ENCODE measurements around the gene CORO2B. TPM values are rescaled to one million over a fixed set of nuclear protein-coding genes. Genes with fewer than 3 reads are reported as not detected.

Gene CORO2B
- total RNA-seq, 2 experiments from 2014 or later = 0.09 to 0.11 TPM

GRCh38 chr15:68554721-68555678, 23.8 kb upstream of the CORO2B start:
- CTCF ChIA-PET = interaction anchor here (0.6 to 8.5 kb wide), 19 partner anchors 8 to 1037 kb away, joined by 3 to 124 read pairs (median 3); no protein-coding TSS in a partner anchor
- no peaks in the 10 kb centered on the region for H3K9me3 Mint-ChIP-seq (ENCODE audit: low read depth)
- H3K27me3 Mint-ChIP-seq = peaks cover 56% of the 10 kb centered on the region
- POLR2A ChIA-PET = no interaction called here
- H3K27ac Mint-ChIP-seq = no peak overlapping the region
- H3K36me3 Mint-ChIP-seq (ENCODE audit: low read depth) = no peaks in the 10 kb centered on the region
- peaks cover 14% of the 10 kb centered on the region for H3K4me1 Mint-ChIP-seq
- ATAC-seq (no peak), DNase-seq (no peak)
- H3K4me3 Mint-ChIP-seq = no peak overlapping the region
- intact Hi-C loops (cut with DNase I, micrococcal nuclease) = loop anchor here (1.0 to 5.0 kb wide), 5 partner anchors 119 to 372 kb away; no protein-coding TSS in a partner anchor

- Mint-ChIP-seq H3K4me1 (peaks cover 14% of the 10 kb centered on the region), H3K27ac (no peak overlapping the region), H3K4me3 (no peak overlapping the region), H3K27me3 (peaks cover 54% of the 10 kb centered on the region), H3K9me3 (ENCODE audit: low read depth) (no peaks in the 10 kb centered on the region), H3K36me3 (ENCODE audit: low read depth) (no peaks in the 10 kb centered on the region)
- CTCF ChIA-PET = interaction anchor here (0.7 to 8.5 kb wide), 5 partner anchors 121 to 369 kb away, joined by 4 to 124 read pairs (median 6); no protein-coding TSS in a partner anchor
- POLR2A ChIA-PET = no interaction called here
- no peak for DNase-seq
- ATAC-seq = no peak
- intact Hi-C loops (cut with DNase I, micrococcal nuclease) = no loop called here
Observed at GRCh38 chr15:68555679-68556037, 23.1 kb upstream of the CORO2B start.

GRCh38 chr15:68556139-68556990, 22.4 kb upstream of the CORO2B start:
- ChIA-PET POLR2A (no interaction called here), CTCF (interaction anchor here (0.5 to 8.5 kb wide), 3 partner anchors 121 to 1634 kb away, joined by 3 to 124 read pairs (median 4); no protein-coding TSS in a partner anchor)
- ATAC-seq (no peak), DNase-seq (no peak)
- H3K4me1 Mint-ChIP-seq = peaks cover 14% of the 10 kb centered on the region
- intact Hi-C loops (cut with DNase I, micrococcal nuclease) = no loop called here
- H3K27ac Mint-ChIP-seq = no peak overlapping the region
- H3K27me3 Mint-ChIP-seq = peaks cover 56% of the 10 kb centered on the region
- H3K4me3 Mint-ChIP-seq = no peak overlapping the region
- H3K9me3 Mint-ChIP-seq (ENCODE audit: low read depth) = no peaks in the 10 kb centered on the region
- no peaks in the 10 kb centered on the region for H3K36me3 Mint-ChIP-seq (ENCODE audit: low read depth)

DNA sequence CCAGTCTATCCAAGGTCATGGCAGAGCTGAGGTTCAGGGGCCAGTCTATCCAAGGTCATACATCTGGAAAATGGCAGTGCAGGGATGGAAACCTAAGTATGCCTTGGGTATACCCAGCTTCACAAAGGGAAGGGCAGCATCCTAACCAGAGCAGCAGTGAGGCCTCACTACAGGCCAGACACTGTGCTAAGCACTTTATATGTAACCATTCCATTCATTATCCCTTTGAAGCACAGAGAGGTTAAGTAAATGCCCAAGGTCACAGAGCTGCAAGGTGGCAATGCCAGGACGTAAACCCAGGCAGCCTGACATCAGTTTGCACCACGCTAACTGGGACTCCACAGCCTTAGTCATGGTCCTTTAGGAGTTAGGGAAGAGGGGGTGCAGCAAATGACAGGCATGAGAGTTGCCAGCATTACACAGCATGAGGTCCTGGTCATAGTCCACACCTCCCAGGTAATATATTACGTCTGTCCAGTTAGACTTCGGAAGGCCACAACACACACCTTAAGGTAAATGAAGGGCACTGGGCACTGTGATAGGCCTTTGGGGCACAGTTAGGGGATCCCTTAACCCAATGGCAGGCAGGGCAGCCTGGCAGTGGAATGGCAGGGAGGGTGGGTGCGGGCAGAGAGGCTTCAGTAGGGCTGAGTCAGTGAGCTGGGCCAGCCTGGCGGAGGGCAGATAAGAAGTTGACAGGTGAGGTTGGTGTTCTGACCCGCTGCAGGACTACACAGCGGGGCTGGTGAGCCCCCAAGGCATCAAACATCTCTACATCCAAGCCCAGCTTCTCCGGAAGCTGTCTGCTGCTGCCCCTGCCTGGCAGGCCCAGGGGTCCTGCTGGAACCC, 21.1 kb upstream of the CORO2B start:
- Mint-ChIP-seq H3K27me3 (peaks cover 57% of the 10 kb centered on the region), H3K9me3 (ENCODE audit: low read depth) (no peaks in the 10 kb centered on the region), H3K4me3 (no peak overlapping the region), H3K27ac (no peak overlapping the region), H3K4me1 (peaks cover 14% of the 10 kb centered on the region), H3K36me3 (ENCODE audit: low read depth) (no peaks in the 10 kb centered on the region)
- DNase-seq = no peak
- no peak for ATAC-seq
- intact Hi-C loops (cut with DNase I, micrococcal nuclease) = no loop called here
- ChIA-PET CTCF (interaction anchor here (1.3 to 8.5 kb wide), 2 partner anchors 119 to 322 kb away, joined by 3 to 124 read pairs; no protein-coding TSS in a partner anchor), POLR2A (no interaction called here)

- peak; percentile 35 for DNase-seq
Observed at GRCh38 chr15:68558318-68559305, 20.2 kb upstream of the CORO2B start.

GRCh38 chr15:68559345-68560310, 19.2 kb upstream of the CORO2B start:
- no peaks in the 10 kb centered on the region for H3K36me3 Mint-ChIP-seq (ENCODE audit: low read depth)
- H3K4me1 Mint-ChIP-seq = peaks cover 14% of the 10 kb centered on the region
- no peak overlapping the region for H3K27ac Mint-ChIP-seq
- no peaks in the 10 kb centered on the region for H3K9me3 Mint-ChIP-seq (ENCODE audit: low read depth)
- POLR2A ChIA-PET = no interaction called here
- intact Hi-C loops (cut with DNase I, micrococcal nuclease) = loop anchor here (1.0 kb wide), 4 partner anchors 92 to 317 kb away; no protein-coding TSS in a partner anchor
- DNase-seq (peak; percentile 86), ATAC-seq (peak; percentile 90)
- CTCF ChIA-PET = interaction anchor here (0.6 to 3.5 kb wide), 19 partner anchors 10 to 365 kb away, joined by 3 to 39 read pairs (median 4); no protein-coding TSS in a partner anchor
- peaks cover 47% of the 10 kb centered on the region for H3K27me3 Mint-ChIP-seq
- peak overlapping the region; percentile 69 for H3K4me3 Mint-ChIP-seq

More at GRCh38 chr15:68558318-68559305, 20.2 kb upstream of the CORO2B start:
- H3K9me3 Mint-ChIP-seq (ENCODE audit: low read depth) = no peaks in the 10 kb centered on the region
- no peak for ATAC-seq
- POLR2A ChIA-PET = no interaction called here
- intact Hi-C loops (cut with DNase I, micrococcal nuclease) = loop anchor here (1.0 kb wide), 4 partner anchors 93 to 318 kb away; no protein-coding TSS in a partner anchor
- peaks cover 52% of the 10 kb centered on the region for H3K27me3 Mint-ChIP-seq
- H3K4me3 Mint-ChIP-seq = peak overlapping the region; percentile 69
- CTCF ChIA-PET = interaction anchor here (0.7 to 3.5 kb wide), 14 partner anchors 9 to 366 kb away, joined by 3 to 39 read pairs (median 6); no protein-coding TSS in a partner anchor
- peaks cover 14% of the 10 kb centered on the region for H3K4me1 Mint-ChIP-seq
- H3K36me3 Mint-ChIP-seq (ENCODE audit: low read depth) = no peaks in the 10 kb centered on the region
- H3K27ac Mint-ChIP-seq = no peak overlapping the region

DNA sequence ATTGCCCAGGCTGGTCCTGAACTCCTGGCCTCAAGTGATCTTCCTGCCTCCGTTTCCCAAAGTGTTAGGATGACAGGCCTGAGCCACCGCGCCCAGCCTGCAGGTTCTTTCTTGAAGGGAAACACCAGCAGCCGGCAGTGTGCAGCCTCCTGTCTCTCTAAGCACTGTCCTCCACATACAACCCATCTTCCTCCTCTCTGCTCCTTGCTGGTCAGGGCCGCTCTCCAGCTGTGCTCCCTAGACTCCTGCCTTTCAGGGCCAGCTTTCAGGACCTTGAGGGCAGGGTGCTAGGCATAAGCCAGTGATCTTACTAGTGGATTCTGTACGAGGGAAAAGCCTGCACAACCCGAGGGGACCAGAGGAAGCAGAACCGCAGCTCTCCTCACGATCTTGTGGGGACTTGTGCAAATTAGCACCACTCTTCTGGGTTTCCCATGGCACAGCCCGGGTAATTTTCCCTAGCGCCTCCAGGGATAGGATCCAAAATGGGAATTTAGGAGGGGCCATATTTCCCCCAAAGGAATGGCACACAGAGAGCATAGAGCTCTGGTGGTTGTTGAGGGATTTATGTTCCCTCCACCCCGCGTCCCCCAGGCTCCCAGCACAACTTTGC, 18.2 kb upstream of the CORO2B start:
- intact Hi-C loops (cut with DNase I, micrococcal nuclease) = no loop called here
- DNase-seq (no peak), ATAC-seq (no peak)
- H3K4me3 Mint-ChIP-seq = no peak overlapping the region
- H3K4me1 Mint-ChIP-seq = peaks cover 14% of the 10 kb centered on the region
- no peak overlapping the region for H3K27ac Mint-ChIP-seq
- H3K27me3 Mint-ChIP-seq = peaks cover 44% of the 10 kb centered on the region
- no peaks in the 10 kb centered on the region for H3K9me3 Mint-ChIP-seq (ENCODE audit: low read depth)
- POLR2A ChIA-PET = no interaction called here
- H3K36me3 Mint-ChIP-seq (ENCODE audit: low read depth) = no peaks in the 10 kb centered on the region
- CTCF ChIA-PET = interaction anchor here (0.9 to 3.5 kb wide), 10 partner anchors 9 to 364 kb away, joined by 3 to 39 read pairs (median 8); no protein-coding TSS in a partner anchor

GRCh38 chr15:68561171-68561900, 17.5 kb upstream of the CORO2B start:
- no peak overlapping the region for H3K4me3 Mint-ChIP-seq
- no peak for ATAC-seq
- no peak overlapping the region for H3K27ac Mint-ChIP-seq
- ChIA-PET CTCF (interaction anchor here (1.2 to 3.5 kb wide), 4 partner anchors 12 to 363 kb away, joined by 4 to 26 read pairs (median 17); no protein-coding TSS in a partner anchor), POLR2A (no interaction called here)
- intact Hi-C loops (cut with DNase I, micrococcal nuclease) = no loop called here
- DNase-seq = no peak
- H3K36me3 Mint-ChIP-seq (ENCODE audit: low read depth) = no peaks in the 10 kb centered on the region
- H3K9me3 Mint-ChIP-seq (ENCODE audit: low read depth) = no peaks in the 10 kb centered on the region
- peaks cover 14% of the 10 kb centered on the region for H3K4me1 Mint-ChIP-seq
- H3K27me3 Mint-ChIP-seq = peaks cover 38% of the 10 kb centered on the region

Data from activated CD4-positive, alpha-beta T cell treated with anti-CD3 and anti-CD28 coated beads for 36 hours (primary cell).